Measurements from ENCODE around the gene AFAP1. TPM values are rescaled to one million over a fixed set of nuclear protein-coding genes. Genes with fewer than 3 reads are reported as not detected.

AFAP1 gene
- total RNA-seq, 4 donors from 2014 or later = 8.2 to 22.3 (median 15.2) TPM

GRCh38 chr4:7783541-7783940, 156.1 kb downstream of the AFAP1 start:
- DNase-seq (ENCODE audit: low spot score in 2 of 2) = no peak
- WGBS, 2 donors = 88 to 93% methylated on average over 8 of the region's 8 CpGs
- TF ChIP-seq POLR2A (IDR thresholded peaks at IDR 0.05) = no peak
- TF ChIP-seq, protein P1, sequence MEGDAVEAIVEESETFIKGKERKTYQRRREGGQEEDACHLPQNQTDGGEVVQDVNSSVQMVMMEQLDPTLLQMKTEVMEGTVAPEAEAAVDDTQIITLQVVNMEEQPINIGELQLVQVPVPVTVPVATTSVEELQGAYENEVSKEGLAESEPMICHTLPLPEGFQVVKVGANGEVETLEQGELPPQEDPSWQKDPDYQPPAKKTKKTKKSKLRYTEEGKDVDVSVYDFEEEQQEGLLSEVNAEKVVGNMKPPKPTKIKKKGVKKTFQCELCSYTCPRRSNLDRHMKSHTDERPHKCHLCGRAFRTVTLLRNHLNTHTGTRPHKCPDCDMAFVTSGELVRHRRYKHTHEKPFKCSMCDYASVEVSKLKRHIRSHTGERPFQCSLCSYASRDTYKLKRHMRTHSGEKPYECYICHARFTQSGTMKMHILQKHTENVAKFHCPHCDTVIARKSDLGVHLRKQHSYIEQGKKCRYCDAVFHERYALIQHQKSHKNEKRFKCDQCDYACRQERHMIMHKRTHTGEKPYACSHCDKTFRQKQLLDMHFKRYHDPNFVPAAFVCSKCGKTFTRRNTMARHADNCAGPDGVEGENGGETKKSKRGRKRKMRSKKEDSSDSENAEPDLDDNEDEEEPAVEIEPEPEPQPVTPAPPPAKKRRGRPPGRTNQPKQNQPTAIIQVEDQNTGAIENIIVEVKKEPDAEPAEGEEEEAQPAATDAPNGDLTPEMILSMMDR (IDR thresholded peaks at IDR 0.05) = no peak
- intact Hi-C loops (cut with DNase I; ENCODE audit: low total_unique reads) = no loop called here
- no peak overlapping the region for H3K4me3 ChIP-seq (ENCODE audit: low read depth, poor library complexity, severe bottlenecking)

DNA sequence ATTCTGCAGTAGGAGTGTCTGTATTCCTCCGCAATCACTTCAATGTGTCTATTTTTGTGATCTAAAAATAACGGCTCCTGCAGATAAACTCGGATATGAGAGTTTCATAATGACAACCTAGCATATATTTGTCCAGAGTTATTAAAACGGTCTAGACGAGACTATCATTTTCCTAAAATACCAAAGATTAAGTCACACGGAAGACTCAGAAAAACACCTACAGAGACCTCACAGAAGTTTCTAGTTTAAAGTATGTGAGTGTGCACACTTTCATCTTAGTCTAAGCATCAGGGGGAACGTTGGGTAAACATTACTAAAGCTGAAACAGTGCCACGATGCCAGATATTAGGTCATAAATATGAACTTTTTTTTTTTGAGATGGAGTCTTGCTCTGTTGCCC, 156.9 kb downstream of the AFAP1 start:
- H3K4me3 ChIP-seq (ENCODE audit: low read depth, poor library complexity, severe bottlenecking) = no peak overlapping the region
- intact Hi-C loops (cut with DNase I; ENCODE audit: low total_unique reads) = no loop called here
- no peak for TF ChIP-seq POLR2A (IDR thresholded peaks at IDR 0.05)
- TF ChIP-seq, protein P1 (IDR thresholded peaks at IDR 0.05) = no peak
- no peak for DNase-seq (ENCODE audit: low spot score in 2 of 2)
- WGBS, 2 donors = 49 to 58% methylated on average over 8 of the region's 8 CpGs

GRCh38 chr4:7781993-7782392, 157.7 kb downstream of the AFAP1 start:
- no peak for TF ChIP-seq POLR2A (IDR thresholded peaks at IDR 0.05)
- TF ChIP-seq, protein P1 (IDR thresholded peaks at IDR 0.05) = no peak
- no peak for DNase-seq (ENCODE audit: low spot score in 2 of 2)
- H3K4me3 ChIP-seq (ENCODE audit: low read depth, poor library complexity, severe bottlenecking) = no peak overlapping the region
- 75 to 78% methylated on average over 17 of the region's 17 CpGs for WGBS, 2 donors
- intact Hi-C loops (cut with DNase I; ENCODE audit: low total_unique reads) = no loop called here

GRCh38 chr4:7781366-7781765, 158.3 kb downstream of the AFAP1 start:
- WGBS, 2 donors = 66 to 68% methylated on average over 13 of the region's 13 CpGs
- TF ChIP-seq POLR2A (IDR thresholded peaks at IDR 0.05) = no peak
- TF ChIP-seq, protein P1 (IDR thresholded peaks at IDR 0.05) = no peak
- no peak for DNase-seq (ENCODE audit: low spot score in 2 of 2)

GRCh38 chr4:7780751-7781348, 158.8 kb downstream of the AFAP1 start:
- intact Hi-C loops (cut with DNase I; ENCODE audit: low total_unique reads) = no loop called here
- 63 to 72% methylated on average over 5 of the region's 5 CpGs for WGBS, 2 donors
- H3K4me3 ChIP-seq (ENCODE audit: low read depth, poor library complexity, severe bottlenecking) = no peak overlapping the region
- DNase-seq (ENCODE audit: low spot score in 2 of 2) = no peak
- TF ChIP-seq, protein P1 (IDR thresholded peaks at IDR 0.05) = no peak

More at GRCh38 chr4:7781366-7781765, 158.3 kb downstream of the AFAP1 start:
- intact Hi-C loops (cut with DNase I; ENCODE audit: low total_unique reads) = no loop called here
- no peak overlapping the region for H3K4me3 ChIP-seq (ENCODE audit: low read depth, poor library complexity, severe bottlenecking)

- TF ChIP-seq, protein P1 (IDR thresholded peaks at IDR 0.05) = no peak
- TF ChIP-seq POLR2A (IDR thresholded peaks at IDR 0.05) = no peak
- H3K4me3 ChIP-seq (ENCODE audit: low read depth, poor library complexity, severe bottlenecking) = no peak overlapping the region
- intact Hi-C loops (cut with DNase I; ENCODE audit: low total_unique reads) = no loop called here
- WGBS, 2 donors = 50 to 60% methylated on average over 5 of the region's 5 CpGs
- DNase-seq (ENCODE audit: low spot score in 2 of 2) = no peak
Observed at GRCh38 chr4:7779432-7779768, 160.3 kb downstream of the AFAP1 start.

Data from lower leg skin (tissue), 4 donors.